GM18867 (cell line): ENCODE data around the gene UNC80.
A peak's percentile ranks its signal among the peaks of the same experiment; 100 is the strongest.

ENCODE experiments used
- ATAC-seq: cut with Tn5 transposase; IDR thresholded peaks from one replicate; pipeline ENCODE4 v1.9.1; 2021; ENCODE audit warnings: mild to moderate bottlenecking, moderate library complexity; ENCODE audit not compliant: unreplicated experiment

The UNC80 gene

GRCh38 chr2:209908511-209908910, 136.9 kb downstream of the UNC80 start:
- ATAC-seq: no peak

GRCh38 chr2:209911486-209911885, 139.9 kb downstream of the UNC80 start:
- no peak for ATAC-seq

GRCh38 chr2:209913786-209914345, 142.2 kb downstream of the UNC80 start:
- ATAC-seq: no peak

- ATAC-seq: no peak
These were observed 145.6 kb downstream of the UNC80 start for GRCh38 chr2:209917154-209917771.

- ATAC-seq: no peak
These were observed 146.6 kb downstream of the UNC80 start for GRCh38 chr2:209918251-209918650.

GRCh38 chr2:209922116-209922515, 150.5 kb downstream of the UNC80 start:
- no peak for ATAC-seq

GRCh38 chr2:209929369-209929768, 157.7 kb downstream of the UNC80 start:
- no peak for ATAC-seq

GRCh38 chr2:209933499-209934483, 162.2 kb downstream of the UNC80 start:
- ATAC-seq: no peak

GRCh38 chr2:209936106-209936666, 164.6 kb downstream of the UNC80 start:
- peak; percentile 87 for ATAC-seq

GRCh38 chr2:209937893-209938292, 166.3 kb downstream of the UNC80 start:
- no peak for ATAC-seq

GRCh38 chr2:209938906-209939305, 167.3 kb downstream of the UNC80 start:
- no peak for ATAC-seq

GRCh38 chr2:209940936-209941335, 169.3 kb downstream of the UNC80 start:
- ATAC-seq: no peak

GRCh38 chr2:209942426-209942825, 170.8 kb downstream of the UNC80 start:
- no peak for ATAC-seq

GRCh38 chr2:209942936-209943605, 171.4 kb downstream of the UNC80 start:
- ATAC-seq: no peak

GRCh38 chr2:209943776-209944175, 172.1 kb downstream of the UNC80 start:
- ATAC-seq: no peak

- no peak for ATAC-seq
These were observed 174.9 kb downstream of the UNC80 start for GRCh38 chr2:209946539-209946938.

GRCh38 chr2:209956271-209956670, 184.6 kb downstream of the UNC80 start:
- ATAC-seq: no peak

- no peak for ATAC-seq
These were observed 186.4 kb downstream of the UNC80 start for GRCh38 chr2:209958016-209958415.

GRCh38 chr2:209960045-209960444, 188.4 kb downstream of the UNC80 start:
- ATAC-seq: no peak

- ATAC-seq: peak; percentile 97
These were observed 189.3 kb downstream of the UNC80 start for GRCh38 chr2:209960676-209961630.
